HG02840 (cell line): Measurements from ENCODE around the gene CERS1.

Experiments
- ATAC-seq: cut with Tn5 transposase; IDR thresholded peaks from one replicate; pipeline ENCODE4 v1.9.1; 2021; ENCODE audit warnings: mild to moderate bottlenecking, moderate library complexity, moderate number of reproducible peaks; ENCODE audit not compliant: unreplicated experiment, low FRiP score

Gene CERS1

DNA sequence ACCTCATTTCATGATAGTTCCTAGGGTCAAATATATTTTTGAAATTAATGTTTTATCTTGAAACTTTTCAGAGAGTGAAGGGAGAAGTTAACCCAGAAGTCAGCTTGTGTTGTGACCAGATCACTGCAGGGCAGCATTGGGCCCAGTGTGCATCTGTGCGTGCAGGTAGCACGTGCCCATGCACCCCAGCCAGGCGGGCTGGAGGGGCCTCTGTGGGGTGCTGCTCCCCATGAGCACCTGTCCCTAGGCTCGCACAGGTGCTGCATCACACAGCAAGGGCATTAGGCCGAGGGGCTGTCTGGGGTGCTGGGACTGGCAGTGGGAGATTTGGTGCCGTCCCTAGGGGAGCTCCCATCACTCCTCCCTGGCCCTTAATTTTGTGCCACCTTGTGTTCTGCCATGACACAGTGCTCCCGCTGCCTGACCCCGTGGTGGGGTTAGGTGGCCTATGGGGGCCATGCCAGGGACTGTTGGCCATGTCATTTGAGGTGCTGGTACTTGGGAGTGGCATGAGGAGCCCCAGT lies 51.1 kb downstream of the CERS1 start:
- no peak for ATAC-seq

DNA sequence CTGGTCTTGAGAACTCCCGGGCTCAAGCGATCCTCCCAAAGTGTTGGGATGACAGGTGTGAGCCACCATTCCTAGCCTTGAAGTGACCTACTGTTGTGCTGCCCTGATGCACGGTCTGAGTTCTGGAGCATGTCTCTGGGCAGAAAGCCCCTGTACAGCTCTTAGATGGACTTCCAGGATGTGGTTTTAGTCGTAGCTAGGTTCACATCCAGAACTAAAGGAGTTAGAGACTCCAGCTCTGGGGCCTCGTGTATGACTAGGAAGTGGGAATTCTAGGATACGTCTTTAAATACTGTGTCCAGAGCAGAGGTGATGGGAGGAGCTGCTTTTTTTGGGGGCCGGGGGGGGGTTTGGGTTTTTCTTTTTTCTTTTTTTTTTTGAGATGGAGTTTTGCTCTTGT lies 52.0 kb downstream of the CERS1 start:
- ATAC-seq, result no peak

DNA sequence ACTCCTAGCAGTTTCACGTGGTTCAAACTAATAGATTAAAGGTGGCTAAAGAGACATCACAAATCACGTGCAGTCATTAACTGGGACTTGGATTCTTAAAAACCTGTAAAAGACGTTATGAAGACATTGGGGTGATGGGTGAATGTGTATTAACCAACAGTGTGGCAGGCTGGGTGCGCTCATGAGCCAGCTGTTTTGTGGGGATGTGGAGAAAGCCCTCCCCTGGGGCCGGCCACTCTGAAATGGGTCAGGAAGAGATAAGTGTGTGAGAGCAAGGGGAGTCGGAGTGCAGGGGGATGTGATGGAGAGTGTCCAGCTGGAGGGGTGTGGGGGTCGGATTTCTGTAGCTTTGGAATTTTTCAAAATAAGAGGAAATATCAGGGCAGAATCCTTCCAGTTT lies 53.8 kb downstream of the CERS1 start:
- no peak for ATAC-seq

DNA sequence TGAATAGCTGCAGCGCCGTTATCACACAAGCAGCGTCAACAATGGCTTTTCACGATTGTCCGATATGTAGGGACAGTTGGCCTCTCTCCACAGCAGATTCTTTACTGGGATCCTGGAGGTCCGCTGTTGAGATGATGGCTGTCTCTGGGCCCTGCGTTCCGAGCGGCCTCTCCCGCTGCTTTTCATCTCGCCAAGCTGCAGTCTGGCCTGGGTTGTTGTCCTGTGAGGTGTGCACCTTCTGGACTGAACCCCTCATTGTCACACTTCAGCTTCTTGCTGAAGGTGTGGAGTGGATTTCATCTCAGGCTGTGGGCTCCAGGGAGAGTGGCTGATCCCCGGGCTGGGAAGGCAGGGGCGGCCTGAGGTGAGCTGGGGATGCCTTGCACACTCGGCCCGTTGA lies 54.6 kb downstream of the CERS1 start:
- no peak for ATAC-seq

DNA sequence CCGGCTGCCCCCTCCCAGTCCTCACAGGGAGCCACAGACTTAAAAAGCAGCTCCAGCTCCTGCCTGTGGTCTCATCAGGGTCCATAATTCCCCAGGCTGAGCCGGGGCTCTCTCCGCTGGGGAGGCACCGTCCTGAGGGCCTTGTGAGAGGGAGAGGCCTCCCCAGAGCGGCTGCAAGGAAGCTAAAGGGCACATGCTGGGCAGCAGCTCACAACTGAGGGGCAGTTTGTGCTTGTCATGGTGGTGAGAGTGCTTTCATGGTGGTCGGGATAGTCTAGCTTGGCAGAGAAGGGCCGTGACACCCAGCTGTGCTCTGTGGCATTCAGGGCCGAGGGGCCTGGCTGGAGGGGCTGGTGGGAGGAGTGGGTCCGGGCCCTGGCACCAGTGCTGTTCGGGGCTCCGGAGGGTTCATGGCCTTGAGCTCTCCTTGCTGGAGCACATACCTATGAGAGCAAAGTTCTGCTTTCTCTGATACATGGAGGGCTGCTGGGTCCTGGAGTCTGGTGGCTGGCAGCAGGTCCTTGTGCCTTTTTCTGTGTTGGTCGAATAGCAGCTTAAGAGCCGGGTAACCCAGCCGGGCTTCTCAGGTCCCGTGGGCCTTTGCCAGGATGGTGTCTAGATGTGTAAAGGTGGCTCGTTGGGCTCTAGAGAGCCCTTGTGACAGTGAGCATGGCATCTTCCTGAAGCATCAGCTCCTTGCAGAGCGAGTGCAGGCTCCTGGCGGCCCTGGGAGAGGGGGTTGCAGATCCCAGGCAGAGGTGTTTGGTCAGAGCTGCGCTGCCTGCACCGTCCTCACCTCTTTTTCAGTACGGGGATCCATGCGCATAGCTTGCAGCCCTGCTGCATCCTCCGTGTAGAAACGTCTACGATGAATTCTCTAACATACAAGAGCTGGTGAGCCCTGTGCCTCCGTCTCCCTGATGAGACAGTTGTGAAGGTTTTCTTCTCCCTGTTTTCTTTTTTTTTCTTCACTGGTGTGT lies 55.4 kb downstream of the CERS1 start:
- ATAC-seq, result no peak

DNA sequence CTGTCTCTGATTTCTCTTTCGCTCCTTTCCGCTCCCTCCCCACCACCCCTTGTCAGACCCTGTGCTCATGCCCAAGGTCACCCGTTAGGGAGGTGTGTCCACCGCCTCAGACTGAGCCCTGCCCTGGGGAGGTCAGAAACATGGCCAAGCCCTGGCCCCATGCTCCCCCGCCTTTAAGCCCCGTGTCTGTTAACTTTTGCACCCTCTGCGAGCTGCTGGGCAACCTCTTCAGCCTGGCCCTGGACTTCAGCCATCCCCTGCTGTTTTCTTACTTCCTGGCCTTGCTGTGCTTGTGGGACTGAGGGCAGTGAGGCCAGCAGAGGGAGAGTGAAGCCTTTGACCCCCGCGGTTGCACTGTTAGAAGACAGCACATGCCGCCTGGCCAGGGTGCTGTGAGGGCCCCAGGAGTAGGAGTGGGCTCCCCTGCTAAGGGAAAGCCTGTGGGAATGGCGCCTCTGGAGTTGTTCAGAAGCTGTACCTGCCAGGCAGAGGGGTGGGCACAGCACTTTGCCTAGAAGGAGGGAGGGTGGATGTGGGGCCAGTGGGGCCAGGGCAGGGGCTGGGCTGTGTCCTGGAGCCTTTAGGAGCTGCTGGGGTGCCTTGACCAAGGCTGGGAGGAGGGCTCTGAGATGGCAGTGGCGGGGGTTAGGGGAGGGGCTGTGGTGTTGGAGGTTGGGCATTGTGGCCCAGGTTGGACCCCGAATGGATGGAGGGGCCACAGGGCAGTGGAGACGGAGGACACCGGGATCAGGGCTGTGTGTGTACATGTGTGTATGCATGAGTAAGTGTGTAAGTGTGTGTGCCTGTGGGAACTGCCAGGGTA lies 56.3 kb downstream of the CERS1 start:
- no peak for ATAC-seq

DNA sequence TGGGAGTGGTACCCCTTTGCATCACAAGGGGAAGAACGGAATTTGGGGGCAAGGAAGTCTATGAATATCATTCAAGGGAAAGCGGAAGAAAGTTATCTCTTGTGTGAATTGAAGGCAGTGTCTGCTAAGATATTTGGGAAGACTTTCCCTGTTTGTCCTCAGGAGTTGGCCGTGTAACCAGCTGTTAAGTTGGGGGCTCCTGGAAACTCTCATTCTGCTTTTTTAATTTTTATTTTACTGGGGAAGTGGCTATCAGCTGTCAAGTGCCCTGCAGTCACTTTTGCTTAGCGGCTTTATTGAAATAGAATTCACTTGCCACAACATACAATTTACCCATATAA lies 61.3 kb downstream of the CERS1 start:
- no peak for ATAC-seq

DNA sequence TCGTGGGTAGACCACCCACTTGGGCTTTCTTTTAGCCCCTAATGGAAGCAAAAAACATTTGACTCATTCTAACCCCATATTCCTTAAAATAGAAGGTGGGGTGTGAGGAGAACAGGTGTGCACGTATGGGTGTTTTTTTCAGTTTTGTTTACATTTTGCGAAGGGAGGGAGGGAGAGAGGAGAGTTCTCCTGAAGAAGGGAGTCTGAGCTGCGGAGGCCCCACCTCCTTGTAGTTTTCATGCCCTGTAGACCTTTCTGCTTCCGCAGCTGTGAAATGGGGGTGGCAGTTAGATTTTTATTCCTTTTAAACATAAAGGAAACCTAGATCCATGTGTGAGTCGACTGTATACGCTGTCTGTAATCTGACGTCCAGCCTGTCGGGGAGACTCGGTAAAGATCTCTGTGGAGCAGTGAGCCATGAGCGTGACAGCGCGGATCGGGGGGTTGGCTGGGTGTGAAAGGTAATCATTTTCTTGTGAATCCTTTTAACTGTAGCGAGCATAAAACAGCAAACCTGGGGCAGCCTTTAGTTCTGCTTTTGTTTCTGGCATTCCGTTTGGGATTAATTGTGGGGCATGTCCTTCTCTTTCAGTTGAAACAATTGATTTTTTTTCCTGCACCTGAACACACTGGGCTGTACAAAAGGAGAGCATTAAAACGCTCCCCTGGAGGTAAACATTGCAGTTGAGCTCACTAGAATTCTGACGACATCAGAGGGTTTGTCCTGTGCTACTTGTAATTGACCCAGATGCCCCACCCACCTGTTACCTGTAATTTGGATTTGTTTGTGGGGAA lies 61.9 kb downstream of the CERS1 start:
- ATAC-seq, result no peak

DNA sequence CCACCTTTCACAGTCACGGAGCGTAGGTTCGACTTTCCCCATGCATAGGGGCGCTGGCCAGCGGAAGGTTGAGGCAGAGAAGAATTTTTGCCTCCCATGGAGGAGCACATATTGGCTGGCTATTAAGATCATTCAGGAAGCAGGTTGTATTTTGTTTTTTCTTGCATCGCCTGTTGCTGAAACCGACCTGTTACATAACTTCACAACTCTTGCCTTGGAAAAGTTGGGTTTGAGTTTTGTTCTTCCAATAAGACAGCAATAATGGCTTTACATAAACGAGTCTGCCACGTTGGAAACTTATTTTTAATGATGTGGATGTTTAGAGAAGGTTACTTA lies 62.8 kb downstream of the CERS1 start:
- no peak for ATAC-seq

DNA sequence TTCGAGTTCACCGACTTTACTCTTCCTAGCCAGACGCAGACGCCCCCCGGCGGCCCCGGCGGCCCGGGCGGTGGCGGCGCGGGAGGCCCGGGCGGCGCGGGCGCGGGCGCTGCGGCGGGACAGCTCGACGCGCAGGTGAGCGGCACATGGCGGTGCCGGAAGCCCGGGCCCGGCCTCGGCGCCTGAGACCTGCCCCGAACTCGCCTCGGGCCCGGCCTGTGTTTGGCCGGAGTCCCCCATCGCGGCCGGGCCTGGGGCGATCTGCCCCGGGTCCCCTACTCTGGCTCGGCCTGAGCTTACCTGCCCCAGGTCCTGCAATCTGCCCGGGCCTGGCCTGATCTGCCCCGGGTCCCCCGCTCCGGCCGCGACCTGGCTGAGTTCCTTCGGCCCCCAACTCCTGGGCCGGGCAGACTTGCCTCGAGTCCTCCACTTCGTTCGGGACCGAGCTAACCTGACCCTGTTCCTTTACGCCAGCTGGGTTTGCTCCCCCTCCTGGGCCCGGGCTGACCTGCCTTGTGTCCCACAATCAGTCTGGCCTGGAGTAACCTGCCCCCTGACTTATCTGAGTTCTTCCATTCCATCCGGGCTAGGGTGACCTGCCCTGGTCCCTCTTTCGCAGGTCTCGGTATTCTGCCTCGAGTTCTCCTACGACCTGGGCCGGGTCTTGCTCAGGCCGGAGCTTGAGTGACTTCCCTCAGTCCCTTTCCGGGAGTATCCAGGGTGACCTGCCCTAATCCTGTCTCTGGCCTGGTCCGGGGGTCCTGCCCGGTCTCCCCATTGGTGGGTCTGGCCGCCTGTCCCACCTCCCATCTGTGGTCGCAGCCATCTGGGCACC lies 63.4 kb downstream of the CERS1 start:
- ATAC-seq, result peak; percentile 37

DNA sequence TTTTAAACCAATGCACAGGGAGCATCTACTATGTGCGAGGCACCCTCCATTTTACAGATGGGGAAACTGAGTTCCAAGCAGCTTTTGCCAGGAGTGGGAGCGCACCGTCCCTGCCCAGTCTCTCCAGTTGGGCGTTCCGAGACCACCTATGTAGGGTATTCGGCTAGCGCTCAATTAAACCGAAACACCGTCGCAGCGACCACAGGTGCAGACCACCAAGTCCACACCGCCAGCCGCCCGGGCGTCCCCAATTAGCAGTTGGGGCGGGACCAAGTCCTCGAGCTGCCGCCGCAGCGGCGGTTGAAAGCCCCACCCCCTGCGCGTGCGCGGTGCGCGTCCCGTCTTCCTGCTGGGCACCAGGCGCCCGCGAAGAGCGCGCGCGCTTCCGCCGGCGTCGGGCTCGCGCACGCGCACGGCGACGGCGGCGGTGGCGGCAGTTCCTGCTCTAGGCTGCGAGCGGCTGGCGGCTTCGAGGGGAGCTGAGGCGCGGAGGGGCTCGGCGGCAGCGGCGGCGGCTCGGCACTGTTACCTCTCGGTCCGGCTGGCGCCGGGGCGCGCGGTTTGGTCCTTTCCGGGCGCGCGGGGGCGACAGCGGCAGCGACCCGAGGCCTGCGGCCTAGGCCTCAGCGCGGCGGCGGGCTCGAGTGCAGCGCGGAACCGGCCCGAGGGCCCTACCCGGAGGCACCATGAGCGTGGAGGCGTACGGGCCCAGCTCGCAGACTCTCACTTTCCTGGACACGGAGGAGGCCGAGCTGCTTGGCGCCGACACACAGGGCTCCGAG lies 64.2 kb downstream of the CERS1 start, which contains the start of gene UPF1:
UPF1 (plus strand) TSS at position 436 of the 782 bp plus-strand sequence; CDS start at position 687, 251 bp downstream.
- ATAC-seq, result peak; percentile 76

DNA sequence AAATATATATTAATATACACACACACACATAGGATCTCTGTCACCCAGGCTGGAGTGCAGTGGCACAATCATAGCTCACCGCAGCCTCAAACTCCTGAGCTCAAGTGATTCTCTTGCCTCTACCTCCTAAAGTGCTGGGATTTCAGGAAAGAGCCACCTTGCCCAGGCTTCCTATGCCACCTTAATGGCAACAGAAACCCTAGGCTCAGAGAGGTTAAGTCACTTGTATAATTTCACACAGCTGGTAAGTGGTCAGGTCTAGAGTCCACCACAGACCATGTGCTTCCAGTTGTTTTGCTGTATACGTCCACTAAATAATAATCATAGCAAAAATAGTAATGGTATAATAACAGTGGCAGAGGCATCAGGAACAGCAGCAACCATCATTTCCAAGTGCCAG lies 65.5 kb downstream of the CERS1 start:
- ATAC-seq, result no peak

DNA sequence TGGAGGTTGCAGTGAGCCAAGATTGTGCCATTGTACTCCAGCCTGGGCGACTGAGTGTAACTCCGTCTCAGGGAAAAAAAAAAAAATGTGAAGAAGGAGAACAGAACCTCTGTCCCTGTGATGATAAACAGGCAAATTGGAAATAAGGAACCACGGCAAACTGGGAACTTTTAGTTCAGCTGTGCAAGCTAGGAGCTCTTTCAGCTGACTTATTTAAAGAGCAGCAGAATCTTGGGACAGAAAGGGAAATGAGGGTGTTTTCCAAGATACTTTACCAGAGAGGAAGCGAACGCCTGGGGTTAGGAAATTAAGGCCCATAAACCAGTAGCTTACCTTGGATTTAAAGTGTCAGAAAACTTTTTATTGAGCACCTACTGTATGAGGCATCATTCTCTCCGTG lies 67.2 kb downstream of the CERS1 start:
- ATAC-seq, result no peak
